Activated CD4-positive, CD25-positive, alpha-beta regulatory T cell treated with anti-CD3 and anti-CD28 coated beads, Interleukin-2, amount 50 U/mL, for 72 hours (primary cell): ENCODE results near the gene FGF3.
"Not testable (repeated sequence)": the region's sequence is repeated elsewhere in the genome, so short reads cannot be mapped to it uniquely, and the experiment has no call there.

Experiments
- DNase-seq: peaks from one replicate; pipeline ENCODE4 v3.0.0; 2021

The FGF3 gene

GRCh38 chr11:69764918-69765317 is 54.3 kb downstream of the FGF3 start:
- DNase-seq: not testable (repeated sequence)

- DNase-seq: no peak
Measured at GRCh38 chr11:69760319-69760718, 58.9 kb downstream of the FGF3 start.
